ENCODE measurements around the gene HOXD11. TPM values are rescaled to one million over a fixed set of nuclear protein-coding genes. Genes with fewer than 3 reads are reported as not detected.

Gene HOXD11
- total RNA-seq, 2 donors from 2014 or later, result not detected

GRCh38 chr2:176126929-176127773, 20.1 kb downstream of the HOXD11 start:
- intact Hi-C loops (cut with DNase I), result loop anchor here (1.0 to 10.0 kb wide), 5 partner anchors 510 to 1020 kb away; no protein-coding TSS in a partner anchor
- DNase-seq (peak; percentile 70), ATAC-seq (no peak)

GRCh38 chr2:176127774-176128072, 20.6 kb downstream of the HOXD11 start:
- intact Hi-C loops (cut with DNase I), result loop anchor here (1.0 to 10.0 kb wide), 6 partner anchors 510 to 1020 kb away; no protein-coding TSS in a partner anchor
- DNase-seq (no peak), ATAC-seq (no peak)

- ATAC-seq (no peak), DNase-seq (no peak)
- intact Hi-C loops (cut with DNase I), result loop anchor here (2.0 to 10.0 kb wide), 5 partner anchors 509 to 1019 kb away; no protein-coding TSS in a partner anchor
Observed at GRCh38 chr2:176128172-176128981, 21.3 kb downstream of the HOXD11 start.

- ATAC-seq (peak; percentile 36 to 48), DNase-seq (no peak)
- intact Hi-C loops (cut with DNase I), result loop anchor here (2.0 to 10.0 kb wide), 5 partner anchors 508 to 1018 kb away; no protein-coding TSS in a partner anchor
Observed at GRCh38 chr2:176128982-176129796, 22.1 kb downstream of the HOXD11 start, which contains the start of gene HOXD8. TSS of gene HOXD8 (plus strand) at chr2:176129705. CDS start at chr2:176130367, 662 bp downstream.

GRCh38 chr2:176129813-176130146, 22.7 kb downstream of the HOXD11 start:
- intact Hi-C loops (cut with DNase I), result loop anchor here (2.0 to 10.0 kb wide), 5 partner anchors 508 to 1018 kb away; no protein-coding TSS in a partner anchor
- DNase-seq, result no peak
- peak; percentile 20 to 34 for ATAC-seq

- ATAC-seq (peak; percentile 39 to 42), DNase-seq (no peak)
- intact Hi-C loops (cut with DNase I), result no loop called here
Observed at GRCh38 chr2:176130147-176130956, 23.3 kb downstream of the HOXD11 start.

GRCh38 chr2:176130957-176131847, 24.1 kb downstream of the HOXD11 start:
- intact Hi-C loops (cut with DNase I), result no loop called here
- DNase-seq (no peak), ATAC-seq (no peak)

- intact Hi-C loops (cut with DNase I), result no loop called here
- DNase-seq, result no peak
- ATAC-seq, result no peak
Observed at GRCh38 chr2:176131848-176132158, 24.7 kb downstream of the HOXD11 start.

- ATAC-seq (no peak), DNase-seq (no peak)
- intact Hi-C loops (cut with DNase I), result no loop called here
Observed at GRCh38 chr2:176132205-176133171, 25.4 kb downstream of the HOXD11 start.

- intact Hi-C loops (cut with DNase I), result no loop called here
- DNase-seq, result no peak
- no peak for ATAC-seq
Observed at GRCh38 chr2:176133389-176133788, 26.3 kb downstream of the HOXD11 start.

GRCh38 chr2:176134035-176134434, 27.0 kb downstream of the HOXD11 start:
- ATAC-seq (no peak), DNase-seq (no peak)
- intact Hi-C loops (cut with DNase I), result no loop called here

- intact Hi-C loops (cut with DNase I), result no loop called here
- no peak for DNase-seq
Observed at GRCh38 chr2:176135035-176135440, 28.0 kb downstream of the HOXD11 start.

GRCh38 chr2:176136374-176137251, 29.5 kb downstream of the HOXD11 start:
- DNase-seq (no peak), ATAC-seq (peak; percentile 23 to 38)

More at GRCh38 chr2:176135035-176135440, 28.0 kb downstream of the HOXD11 start:
- ATAC-seq, result no peak

GRCh38 chr2:176137252-176137580, 30.1 kb downstream of the HOXD11 start:
- intact Hi-C loops (cut with DNase I), result no loop called here
- no peak for DNase-seq
- no peak for ATAC-seq

More at GRCh38 chr2:176136374-176137251, 29.5 kb downstream of the HOXD11 start:
- intact Hi-C loops (cut with DNase I), result no loop called here

GRCh38 chr2:176137906-176138305, 30.8 kb downstream of the HOXD11 start:
- intact Hi-C loops (cut with DNase I), result loop anchor here in 1 of 2 donors (2.0 kb wide), 1 partner anchor 319 kb away; no protein-coding TSS in a partner anchor
- DNase-seq, result no peak
- no peak for ATAC-seq
